ENCODE measurements around the gene PFKFB4. TPM values are rescaled to one million over a fixed set of nuclear protein-coding genes. Genes with fewer than 3 reads are reported as not detected.

The PFKFB4 gene
- total RNA-seq, 4 donors from 2014 or later = 1.6 to 8.8 (median 2.5) TPM

- TF ChIP-seq CTCF (IDR thresholded peaks at IDR 0.05; ENCODE audit: low read depth) = no peak
These were observed 8.1 kb upstream of the PFKFB4 start for GRCh38 chr3:48564667-48565066.

DNA sequence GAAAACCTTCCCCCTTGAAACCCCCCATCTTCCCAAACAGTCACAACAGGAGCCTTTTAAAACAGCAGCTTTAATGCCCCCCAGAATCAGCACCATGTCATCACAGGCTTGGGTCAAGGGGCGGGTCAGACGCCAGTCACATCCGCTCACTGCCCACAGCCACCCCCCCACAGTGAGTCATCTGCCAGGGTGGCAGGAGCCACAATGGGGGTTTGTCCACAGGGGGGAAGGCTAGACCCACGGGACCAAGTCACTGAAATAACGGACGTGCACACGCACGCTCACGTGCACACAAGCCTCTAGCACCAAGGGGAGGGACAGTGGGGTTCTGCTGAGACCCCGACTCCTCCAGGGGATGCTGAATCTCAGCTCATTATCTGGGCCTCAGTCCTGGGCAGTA is 7.4 kb upstream of the PFKFB4 start:
- TF ChIP-seq CTCF (IDR thresholded peaks at IDR 0.05; ENCODE audit: low read depth) = no peak

DNA sequence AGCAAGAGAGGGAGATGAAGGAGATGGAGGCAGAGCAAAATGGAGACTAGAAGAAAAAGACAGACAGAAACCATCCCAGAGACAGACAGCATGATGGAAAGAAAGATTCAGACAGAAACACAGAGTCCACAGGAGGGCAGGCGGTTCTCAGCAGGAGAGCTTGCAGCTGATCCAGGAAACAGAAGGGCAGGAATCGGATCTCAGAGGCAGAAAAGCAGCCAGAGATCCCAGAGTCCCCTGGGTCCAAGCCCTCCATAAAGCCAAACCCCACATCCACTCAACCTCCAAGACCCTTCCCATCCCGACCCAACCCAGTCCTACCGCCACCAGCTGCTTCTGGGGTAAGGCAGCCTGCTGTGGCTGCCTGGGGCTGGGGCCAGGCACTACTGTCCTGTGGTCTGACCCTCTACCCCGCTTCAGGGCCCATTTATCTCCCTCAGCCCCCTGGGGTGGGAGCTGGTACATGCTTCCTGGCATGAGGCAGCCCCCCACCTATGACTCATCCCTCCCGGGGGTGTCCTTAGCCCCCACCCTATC is 6.8 kb upstream of the PFKFB4 start, which contains the start of gene UCN2:
Gene UCN2, minus strand, starts transcription at position 400 of the 537 bp plus-strand sequence. CDS start 657 bp downstream, outside the sequence.
- TF ChIP-seq CTCF (IDR thresholded peaks at IDR 0.05; ENCODE audit: low read depth) = no peak

DNA sequence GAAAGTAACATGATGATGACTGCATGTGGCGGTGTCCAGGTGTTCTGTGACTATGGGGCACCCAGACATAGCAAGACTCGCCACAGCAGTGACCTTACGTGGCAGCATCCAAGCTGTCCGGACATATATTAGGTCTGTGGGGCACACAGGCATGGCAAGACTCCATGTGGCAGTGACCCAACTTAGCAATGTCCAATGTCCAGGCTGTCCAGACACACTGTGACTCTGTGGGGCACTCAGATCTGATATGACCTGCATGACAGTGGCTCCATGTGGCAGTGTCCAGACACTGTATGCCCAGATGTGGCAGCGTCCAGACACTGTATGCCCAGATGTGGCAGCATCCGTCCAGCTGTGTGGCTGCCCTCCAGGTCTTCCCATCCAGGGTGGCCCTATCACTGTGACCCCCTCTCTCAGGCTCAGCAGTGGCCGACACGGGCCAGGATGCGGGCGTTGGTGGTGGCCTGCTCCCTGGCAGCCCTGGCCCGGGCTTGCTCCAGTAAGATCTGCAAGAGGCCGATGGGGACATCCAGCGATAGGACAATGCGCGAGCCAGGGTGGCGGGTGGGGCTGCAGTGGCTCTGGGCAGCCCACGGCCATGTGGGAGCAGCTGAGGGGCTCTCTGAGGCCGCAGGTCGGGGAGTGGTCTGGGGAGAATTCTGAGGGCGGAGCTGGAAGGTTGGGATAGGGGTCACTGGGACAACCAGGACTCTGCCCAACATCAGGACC is 5.9 kb upstream of the PFKFB4 start:
- TF ChIP-seq CTCF (IDR thresholded peaks at IDR 0.05; ENCODE audit: low read depth) = no peak

DNA sequence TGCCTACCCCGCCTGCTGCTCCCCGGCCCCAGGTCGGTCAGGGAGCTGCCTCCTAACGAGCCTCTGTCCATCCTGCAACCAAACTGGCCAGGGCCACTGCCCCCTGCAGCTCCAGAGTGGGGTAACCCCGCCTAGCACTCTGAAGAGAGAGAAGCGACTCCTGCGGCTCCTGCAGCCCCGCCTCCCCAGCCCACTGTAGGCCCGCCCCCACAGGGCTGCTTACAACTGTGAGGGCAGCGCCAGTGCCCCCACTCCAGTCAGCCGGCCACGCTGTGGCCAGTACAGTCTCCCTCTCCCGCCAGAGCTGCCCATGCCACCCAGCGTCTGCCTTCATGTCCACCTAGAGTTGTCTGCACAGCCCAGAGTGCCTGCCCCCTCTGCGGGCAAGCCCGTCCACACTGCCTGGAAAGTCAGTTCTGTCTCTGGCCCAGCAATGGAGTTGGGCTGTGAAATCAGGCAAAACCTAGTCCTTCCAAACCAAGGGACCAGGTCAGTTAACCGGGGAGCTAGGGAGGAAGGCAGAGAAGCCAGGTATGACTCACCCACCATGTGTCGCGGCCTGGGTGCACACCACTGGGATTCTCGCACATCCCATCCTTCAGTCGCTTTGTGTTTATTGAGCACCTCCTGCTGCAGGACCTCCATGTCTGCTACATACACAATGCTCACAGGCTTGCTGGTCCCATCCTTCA is 4.6 kb upstream of the PFKFB4 start:
- no peak for TF ChIP-seq CTCF (IDR thresholded peaks at IDR 0.05; ENCODE audit: low read depth)

DNA sequence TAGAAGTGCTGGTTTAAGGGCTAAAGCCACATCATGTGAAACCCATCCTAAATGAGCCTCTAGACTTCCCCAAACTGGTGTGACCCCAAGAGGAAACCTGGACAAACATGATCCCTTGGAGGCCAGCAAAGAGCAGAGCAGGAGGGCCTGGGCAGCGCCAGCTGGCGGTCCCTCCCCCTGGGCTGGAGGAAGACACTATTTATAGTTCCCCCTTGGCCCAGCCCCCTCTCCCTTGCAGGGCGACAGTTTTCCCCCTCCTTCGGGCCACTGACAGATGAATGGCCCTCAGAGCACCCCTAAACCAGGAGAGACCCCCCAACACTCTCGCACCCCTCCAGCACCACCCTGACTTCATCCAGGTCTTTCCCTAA is 4.0 kb upstream of the PFKFB4 start:
- no peak for TF ChIP-seq CTCF (IDR thresholded peaks at IDR 0.05; ENCODE audit: low read depth)

GRCh38 chr3:48558493-48559134 is 2.0 kb upstream of the PFKFB4 start:
- TF ChIP-seq CTCF (IDR thresholded peaks at IDR 0.05; ENCODE audit: low read depth) = no peak
